CD4-positive, alpha-beta memory T cell (primary cell): ENCODE data around the gene ARHGAP44. TPM values are rescaled to one million over a fixed set of nuclear protein-coding genes. Genes with fewer than 3 reads are reported as not detected.

Source experiments
- microRNA-seq: library from miRNA; unstranded; fragments of <30 nt; microRNA quantifications from one replicate; pipeline ENCODE4 v1.2.0, GENCODE V29; 2021; ENCODE audit warnings: borderline replicate concordance, borderline number of aligned reads, borderline microRNAs expressed, mixed read lengths
- polyA plus RNA-seq, 2 donors: library from polyadenylated mRNA; unstranded; fragments of 300-500 nt; fragmentation: Illumina TruSeq; gene quantifications; one replicate each; pipeline ENCODE4 v1.2.3, GENCODE V29; 2021
- total RNA-seq, 2 experiments: library from RNA; stranded (reverse); gene quantifications; one replicate each; pipeline ENCODE4 v1.2.3, GENCODE V29; 2021

Gene ARHGAP44
- total and polyA plus RNA-seq, 4 experiments from 2014 or later = 0.07 TPM; not detected in 3

Small RNA genes lying within 50 kb of the gene (microRNA-seq; reads per million reads assigned to microRNA genes)
- not detected for gene MIR1269B

Other genes starting within 250 kb of the ARHGAP44 start
- not detected for gene MYOCD, start 123.6 kb upstream of the ARHGAP44 start, total RNA-seq
- not detected for gene MYOCD, start 123.6 kb upstream of the ARHGAP44 start, polyA plus RNA-seq
- 10 to 100 TPM; 65.8 to 73.2 TPM for gene ELAC2, start 228.5 kb downstream of the ARHGAP44 start, total RNA-seq
- gene ELAC2, start 228.5 kb downstream of the ARHGAP44 start, polyA plus RNA-seq = 10 to 100 TPM; 35.0 to 52.9 TPM